ENCODE measurements around the gene PPP4R2. TPM values are rescaled to one million over a fixed set of nuclear protein-coding genes. Genes with fewer than 3 reads are reported as not detected.

Gene PPP4R2
- total and polyA plus RNA-seq, 12 donors = 9.8 to 75.4 (median 47.9) TPM

GRCh38 chr3:73114711-73115110 is 118.1 kb downstream of the PPP4R2 start:
- no peaks in the 10 kb centered on the region for H3K9me3 ChIP-seq
- peaks cover 0 to 6% (median 0%) of the 10 kb centered on the region in 9 donors for H3K4me1 ChIP-seq
- no peaks in the 10 kb centered on the region for H3K27me3 ChIP-seq
- H3K27ac ChIP-seq = no peak overlapping the region
- no peaks in the 10 kb centered on the region for H3K36me3 ChIP-seq
- H3K4me3 ChIP-seq = no peak overlapping the region
- TF ChIP-seq CTCF (IDR thresholded peaks at IDR 0.05) = no peak
- ATAC-seq (no peak), DNase-seq (no peak)
- intact Hi-C loops (cut with DNase I) = loop anchor here in 1 of 10 donors (5.0 kb wide), 1 partner anchor 368 kb away; no protein-coding TSS in a partner anchor
- 60 to 77% methylated on average over 3 of the region's 3 CpGs for WGBS, 2 donors

GRCh38 chr3:73115806-73116205 is 119.2 kb downstream of the PPP4R2 start:
- peak in 6 of 8 donors; percentile 49 to 89 (median 60) for ATAC-seq

More at GRCh38 chr3:73115806-73116205, 119.2 kb downstream of the PPP4R2 start:
- intact Hi-C loops (cut with DNase I) = loop anchor here in 1 of 10 donors (5.0 kb wide), 1 partner anchor 366 kb away; no protein-coding TSS in a partner anchor
- Histone ChIP-seq H3K27me3 (no peaks in the 10 kb centered on the region), H3K4me1 (peaks cover 0 to 6% (median 0%) of the 10 kb centered on the region in 9 donors), H3K9me3 (no peaks in the 10 kb centered on the region), H3K36me3 (no peaks in the 10 kb centered on the region), H3K27ac (peak overlapping the region in 1 of 10 donors; percentile 22), H3K4me3 (no peak overlapping the region)
- DNase-seq = no peak
- 65 to 74% methylated on average over 2 of the region's 2 CpGs for WGBS, 2 donors
- TF ChIP-seq CTCF (IDR thresholded peaks at IDR 0.05) = no peak

Other genes with a start within 250 kb of the PPP4R2 start
- 10 to 100 TPM; 13.9 to 24.0 (median 19.7) TPM for gene SHQ1, start 148.4 kb upstream of the PPP4R2 start, total RNA-seq
- gene SHQ1, start 148.4 kb upstream of the PPP4R2 start, polyA plus RNA-seq = 10 to 100 TPM in 1 of 2 donors, 1 to 10 TPM in 1; 8.0 to 14.3 TPM
- 10 to 100 TPM; 10.3 to 26.7 (median 14.6) TPM for gene GXYLT2, start 108.8 kb upstream of the PPP4R2 start, total RNA-seq
- 1 to 10 TPM; 1.5 to 2.2 TPM for gene GXYLT2, start 108.8 kb upstream of the PPP4R2 start, polyA plus RNA-seq
- 1 to 10 TPM in 8 of 10 donors, under 1 TPM in 2; 0.88 to 2.0 (median 1.3) TPM for gene EBLN2, start 64.8 kb downstream of the PPP4R2 start, total RNA-seq
- gene EBLN2, start 64.8 kb downstream of the PPP4R2 start, polyA plus RNA-seq = under 1 TPM; 0.28 to 0.80 TPM